ENCODE data around the gene IL17C. TPM values are rescaled to one million over a fixed set of nuclear protein-coding genes. Genes with fewer than 3 reads are reported as not detected.

Gene IL17C
- total RNA-seq: not detected
- long read RNA-seq, donor 1: 0 reads
- long read RNA-seq, donor 2: 0 reads

GRCh38 chr16:88638323-88639230 is at the start of gene IL17C:
Gene IL17C (plus strand): TSS chr16:88638572. CDS start chr16:88638642, 70 bp downstream.
- no peak for DNase-seq (ENCODE audit: low spot score)
- intact Hi-C loops (cut with DNase I): no loop called here

GRCh38 chr16:88588754-88589153 is 49.6 kb upstream of the IL17C start:
- DNase-seq (ENCODE audit: low spot score): no peak
- intact Hi-C loops (cut with DNase I): loop anchor here in 1 of 2 donors (1.0 kb wide), 1 partner anchor 38 kb away; no protein-coding TSS in a partner anchor

- DNase-seq (ENCODE audit: low spot score): no peak
- intact Hi-C loops (cut with DNase I): no loop called here
Observed at GRCh38 chr16:88589441-88589840, 48.9 kb upstream of the IL17C start.

- intact Hi-C loops (cut with DNase I): no loop called here
- DNase-seq (ENCODE audit: low spot score): peak; percentile 87
Observed at GRCh38 chr16:88591577-88592021, 46.8 kb upstream of the IL17C start.

GRCh38 chr16:88593061-88593460 is 45.3 kb upstream of the IL17C start:
- DNase-seq (ENCODE audit: low spot score): no peak
- intact Hi-C loops (cut with DNase I): no loop called here

GRCh38 chr16:88593489-88593888 is 44.9 kb upstream of the IL17C start:
- intact Hi-C loops (cut with DNase I): no loop called here
- DNase-seq (ENCODE audit: low spot score): no peak

- DNase-seq (ENCODE audit: low spot score): no peak
- intact Hi-C loops (cut with DNase I): no loop called here
Observed at GRCh38 chr16:88593910-88594309, 44.5 kb upstream of the IL17C start.

GRCh38 chr16:88595101-88595500 is 43.3 kb upstream of the IL17C start:
- no peak for DNase-seq (ENCODE audit: low spot score)
- intact Hi-C loops (cut with DNase I): no loop called here

GRCh38 chr16:88595921-88596320 is 42.5 kb upstream of the IL17C start:
- intact Hi-C loops (cut with DNase I): no loop called here
- no peak for DNase-seq (ENCODE audit: low spot score)

GRCh38 chr16:88596483-88596882 is 41.9 kb upstream of the IL17C start:
- intact Hi-C loops (cut with DNase I): no loop called here
- no peak for DNase-seq (ENCODE audit: low spot score)

- DNase-seq (ENCODE audit: low spot score): no peak
- intact Hi-C loops (cut with DNase I): no loop called here
Observed at GRCh38 chr16:88597856-88598491, 40.4 kb upstream of the IL17C start.

- peak; percentile 94 for DNase-seq (ENCODE audit: low spot score)
- intact Hi-C loops (cut with DNase I): no loop called here
Observed at GRCh38 chr16:88599092-88599733, 39.2 kb upstream of the IL17C start.

- no peak for DNase-seq (ENCODE audit: low spot score)
- intact Hi-C loops (cut with DNase I): no loop called here
Observed at GRCh38 chr16:88599825-88600538, 38.4 kb upstream of the IL17C start.

- intact Hi-C loops (cut with DNase I): no loop called here
- no peak for DNase-seq (ENCODE audit: low spot score)
Observed at GRCh38 chr16:88600539-88600896, 37.9 kb upstream of the IL17C start.

GRCh38 chr16:88601313-88602036 is 36.9 kb upstream of the IL17C start:
- DNase-seq (ENCODE audit: low spot score): no peak
- intact Hi-C loops (cut with DNase I): no loop called here

- DNase-seq (ENCODE audit: low spot score): no peak
- intact Hi-C loops (cut with DNase I): no loop called here
Observed at GRCh38 chr16:88602091-88602490, 36.3 kb upstream of the IL17C start.

- no peak for DNase-seq (ENCODE audit: low spot score)
- intact Hi-C loops (cut with DNase I): loop anchor here in 1 of 2 donors (5.0 kb wide), 1 partner anchor 257 kb away; no protein-coding TSS in a partner anchor
Observed at GRCh38 chr16:88605186-88606147, 32.9 kb upstream of the IL17C start.
